ENCODE measurements around the gene RP9.

GRCh38 chr7:33091641-33092191 lies 17.5 kb downstream of the RP9 start:
- TF ChIP-seq CTCF (IDR thresholded peaks at IDR 0.05) = no peak
- TF ChIP-seq POLR2A (IDR thresholded peaks at IDR 0.05) = no peak

All from lower leg skin (tissue), 3 donors.